HepG2 (cell line): Measurements from ENCODE around the gene CDHR3. TPM values are rescaled to one million over a fixed set of nuclear protein-coding genes. Genes with fewer than 3 reads are reported as not detected.
"Not testable (repeated sequence)": the region's sequence is repeated elsewhere in the genome, so short reads cannot be mapped to it uniquely, and the experiment has no call there.

Experiments
- ATAC-seq: fragments of 200-7000 bp; cut with Tn5 transposase; 3 replicates; pipeline ENCODE4 v1.9.1; 2020; ENCODE audit warnings: mild to moderate bottlenecking, moderate library complexity
- BruUV-seq: library from RNA; stranded (reverse); fragments of 400-500 nt; replicated peaks from 2 replicates; lab custom pipeline; 2021; lab: Mats Ljungman, UMichigan
- CTCF ChIA-PET: fragments of 300-600 bp; formaldehyde crosslinking; extraction: SDS; loops from one replicate; lab custom pipeline; 2021; ENCODE audit warnings: low total read pairs, inconsistent platforms, low intra/inter-chr PET ratio; lab: Yijun Ruan, JAX
- POLR2A ChIA-PET: fragments of 350-600 bp; sonication (Branson Sonifier 250); formaldehyde crosslinking; loops from one replicate; lab custom pipeline; 2020; ENCODE audit warnings: antibody characterized with exemption, inconsistent platforms; lab: Yijun Ruan, JAX
- DNase-seq: peaks from one replicate; pipeline ENCODE4 v3.0.0-alpha.2; 2015; ENCODE audit warnings: low spot score
- FAIRE-seq: peaks from 3 replicates; lab custom pipeline; 2011; peaks lifted over from hg19 to GRCh38; lab: Jason Lieb, UNC
- H2AFZ ChIP-seq: one replicate; pipeline ENCODE4 v1.6.1; 2011; ENCODE audit warnings: low read length, inconsistent platforms
- H3K27ac ChIP-seq: fragments of 300-600 bp; 3 replicates; pipeline ENCODE4 v1.8.0; 2011; ENCODE audit warnings: mixed run types, mild to moderate bottlenecking, mixed read lengths, low read length, inconsistent platforms; ENCODE audit not compliant: insufficient read depth; ENCODE audit errors: extremely low read length
- H3K27me3 ChIP-seq, 2 experiments: fragments of 200-600 bp in 1 of 2; 2 replicates in 1 of 2; 3 replicates in 1 of 2; pipeline versions ENCODE4 v1.6.0 to v1.8.0; 2011; ENCODE audit warnings: low read length in 2 of 2, mild to moderate bottlenecking in 2 of 2, moderate library complexity in 2 of 2, inconsistent platforms in 1 of 2; ENCODE audit not compliant: insufficient read depth in 2 of 2, control insufficient read depth in 1 of 2
- H3K36me3 ChIP-seq, 2 experiments: fragments of 200-600 bp in 1 of 2; replicated peaks in 1 of 2; 2 replicates in 1 of 2; 3 replicates in 1 of 2; pipeline versions ENCODE4 v1.5.1 to v1.8.0; 2011; ENCODE audit warnings: low read length in 2 of 2, inconsistent platforms in 1 of 2; ENCODE audit not compliant: insufficient read depth in 2 of 2, control insufficient read depth in 1 of 2
- H3K4me1 ChIP-seq: 2 replicates; pipeline ENCODE4 v1.5.1; 2012; ENCODE audit warnings: low read length, inconsistent platforms; ENCODE audit not compliant: insufficient read depth
- H3K4me2 ChIP-seq: 2 replicates; pipeline ENCODE4 v1.6.0; 2011; ENCODE audit warnings: low read depth, low read length, inconsistent platforms
- H3K4me3 ChIP-seq, 3 experiments: fragments of 200-600 bp in 1 of 3; sonication (generic), shearing (Covaris generic) in 1 of 3; replicated peaks in 1 of 3; 2 replicates each; pipeline ENCODE4 v1.5.1; 2011 to 2016; ENCODE audit warnings: low read length in 3 of 3, inconsistent platforms in 2 of 3, low read depth in 2 of 3, mild to moderate bottlenecking in 2 of 3, control low read depth in 1 of 3, mixed read lengths in 1 of 3; ENCODE audit not compliant: insufficient read depth in 1 of 3
- H3K79me2 ChIP-seq: one replicate; pipeline ENCODE4 v1.6.1; 2011; ENCODE audit warnings: low read length, inconsistent platforms; ENCODE audit not compliant: insufficient read depth
- H3K9ac ChIP-seq: 2 replicates; pipeline ENCODE4 v1.6.0; 2011; ENCODE audit warnings: mild to moderate bottlenecking, low read depth, low read length, inconsistent platforms; ENCODE audit not compliant: insufficient read depth
- H3K9me3 ChIP-seq: 2 replicates; pipeline ENCODE4 v1.5.1; 2012; ENCODE audit warnings: mild to moderate bottlenecking, low read length
- H4K20me1 ChIP-seq: 2 replicates; pipeline ENCODE4 v1.6.0; 2011; ENCODE audit warnings: inconsistent platforms, mild to moderate bottlenecking, low read length, moderate library complexity; ENCODE audit not compliant: insufficient read depth
- RAD51 ChIP-seq: fragments of 450-650 bp; IDR thresholded peaks from 2 replicates; pipeline ENCODE4 v1.6.1; 2016; ENCODE audit warnings: borderline replicate concordance
- ZNF10 ChIP-seq: sonication (generic); formaldehyde crosslinking; IDR thresholded peaks from 2 replicates; pipeline ENCODE4 v1.4.0; 2020; ENCODE audit warnings: mild to moderate bottlenecking, low read depth, missing genetic modification reagents, borderline replicate concordance
- ZNF234 ChIP-seq: sonication (generic); formaldehyde crosslinking; conservative IDR thresholded peaks from 2 replicates; pipeline ENCODE4 v1.5.1; 2020; ENCODE audit warnings: mild to moderate bottlenecking, missing genetic modification reagents
- WGBS: methylation state at CpG from one replicate; pipeline ENCODE4 v1.1.6; 2017; ENCODE audit warnings: low lambda C conversion rate; 5-methylcytosine and 5-hydroxymethylcytosine counted together
- in situ Hi-C: cut with HindIII; loops from 2 replicates; pipeline ENCODE4 v1.10.0; 2017; ENCODE audit warnings: low pct_unique_long_range_greater_than_20kb; ENCODE audit not compliant: extremely low pct_ligation_motif_present
- intact Hi-C: fragments of 100-400 bp; cut with micrococcal nuclease; formaldehyde crosslinking; loops from one replicate; pipeline ENCODE4 v1.10.0; 2022; ENCODE audit not compliant: unreplicated experiment
- polyA plus RNA-seq, 8 experiments: library from polyadenylated mRNA; depleted of rRNA in 3 of 8; stranded (reverse) in 7 of 8; unstranded in 1 of 8; fragments of >200 nt; fragmentation: Illumina TruSeq in 4 of 8; extraction: Trizol in 4 of 8; gene quantifications; 2 replicates each; pipeline versions ENCODE4 v1.2.1 to v1.2.3, GENCODE V29; 2011 to 2016; ENCODE audit warnings: low read depth in 4 of 8, missing spikeins in 1 of 8, mixed read lengths in 1 of 8; ENCODE audit not compliant: insufficient read depth in 1 of 8
- total RNA-seq, 5 experiments: library from RNA; depleted of rRNA; stranded (reverse); fragments of >200 nt; fragmentation: Illumina TruSeq; extraction: Trizol; gene quantifications; 2 replicates each; pipeline ENCODE4 v1.2.3, GENCODE V29; 2016; ENCODE audit warnings: low read depth in 1 of 5
- TF ChIP-seq, protein P1 (sequence below): sonication (generic); formaldehyde crosslinking; IDR thresholded peaks from 2 replicates; pipeline ENCODE4 v1.8.1; 2022; ENCODE audit warnings: mild to moderate bottlenecking, missing genetic modification reagents
- TF ChIP-seq, protein P2 (sequence below): sonication (generic); formaldehyde crosslinking; IDR thresholded peaks from 2 replicates; pipeline ENCODE4 v1.4.0; 2020; ENCODE audit warnings: missing genetic modification reagents

The CDHR3 gene
- total and polyA plus RNA-seq, 2 of the 13 experiments (the other 11 are each of a cell fraction or from before 2014, with no cell fraction given): 6.5 to 11.8 TPM

DNA sequence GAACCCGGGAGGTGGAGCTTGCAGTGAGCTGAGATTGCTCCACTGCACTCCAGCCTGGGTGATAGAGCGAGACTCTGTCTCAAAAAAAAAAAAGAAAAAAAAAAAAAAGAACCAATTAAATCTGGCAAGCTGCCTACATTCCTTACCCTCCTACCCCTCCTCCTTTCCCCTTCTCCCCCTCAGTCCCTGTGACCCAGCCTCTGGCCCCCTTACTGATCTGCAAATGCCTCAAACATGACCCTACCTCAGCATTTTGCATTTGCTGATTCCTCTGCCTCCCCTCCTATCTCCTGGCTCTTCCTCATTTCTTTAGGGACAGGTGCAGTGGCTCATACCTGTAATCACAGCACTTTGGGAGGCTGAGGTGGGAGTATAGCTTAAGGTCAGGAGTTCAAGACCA, 19.3 kb downstream of the CDHR3 start (continued):
- TF ChIP-seq ZNF10 (CRISPR knock-in tag) (no peak), RAD51 (no peak), ZNF234 (no peak)
- TF ChIP-seq, protein P1, sequence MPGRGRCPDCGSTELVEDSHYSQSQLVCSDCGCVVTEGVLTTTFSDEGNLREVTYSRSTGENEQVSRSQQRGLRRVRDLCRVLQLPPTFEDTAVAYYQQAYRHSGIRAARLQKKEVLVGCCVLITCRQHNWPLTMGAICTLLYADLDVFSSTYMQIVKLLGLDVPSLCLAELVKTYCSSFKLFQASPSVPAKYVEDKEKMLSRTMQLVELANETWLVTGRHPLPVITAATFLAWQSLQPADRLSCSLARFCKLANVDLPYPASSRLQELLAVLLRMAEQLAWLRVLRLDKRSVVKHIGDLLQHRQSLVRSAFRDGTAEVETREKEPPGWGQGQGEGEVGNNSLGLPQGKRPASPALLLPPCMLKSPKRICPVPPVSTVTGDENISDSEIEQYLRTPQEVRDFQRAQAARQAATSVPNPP (CRISPR knock-in tag): no peak
- TF ChIP-seq, protein P2, sequence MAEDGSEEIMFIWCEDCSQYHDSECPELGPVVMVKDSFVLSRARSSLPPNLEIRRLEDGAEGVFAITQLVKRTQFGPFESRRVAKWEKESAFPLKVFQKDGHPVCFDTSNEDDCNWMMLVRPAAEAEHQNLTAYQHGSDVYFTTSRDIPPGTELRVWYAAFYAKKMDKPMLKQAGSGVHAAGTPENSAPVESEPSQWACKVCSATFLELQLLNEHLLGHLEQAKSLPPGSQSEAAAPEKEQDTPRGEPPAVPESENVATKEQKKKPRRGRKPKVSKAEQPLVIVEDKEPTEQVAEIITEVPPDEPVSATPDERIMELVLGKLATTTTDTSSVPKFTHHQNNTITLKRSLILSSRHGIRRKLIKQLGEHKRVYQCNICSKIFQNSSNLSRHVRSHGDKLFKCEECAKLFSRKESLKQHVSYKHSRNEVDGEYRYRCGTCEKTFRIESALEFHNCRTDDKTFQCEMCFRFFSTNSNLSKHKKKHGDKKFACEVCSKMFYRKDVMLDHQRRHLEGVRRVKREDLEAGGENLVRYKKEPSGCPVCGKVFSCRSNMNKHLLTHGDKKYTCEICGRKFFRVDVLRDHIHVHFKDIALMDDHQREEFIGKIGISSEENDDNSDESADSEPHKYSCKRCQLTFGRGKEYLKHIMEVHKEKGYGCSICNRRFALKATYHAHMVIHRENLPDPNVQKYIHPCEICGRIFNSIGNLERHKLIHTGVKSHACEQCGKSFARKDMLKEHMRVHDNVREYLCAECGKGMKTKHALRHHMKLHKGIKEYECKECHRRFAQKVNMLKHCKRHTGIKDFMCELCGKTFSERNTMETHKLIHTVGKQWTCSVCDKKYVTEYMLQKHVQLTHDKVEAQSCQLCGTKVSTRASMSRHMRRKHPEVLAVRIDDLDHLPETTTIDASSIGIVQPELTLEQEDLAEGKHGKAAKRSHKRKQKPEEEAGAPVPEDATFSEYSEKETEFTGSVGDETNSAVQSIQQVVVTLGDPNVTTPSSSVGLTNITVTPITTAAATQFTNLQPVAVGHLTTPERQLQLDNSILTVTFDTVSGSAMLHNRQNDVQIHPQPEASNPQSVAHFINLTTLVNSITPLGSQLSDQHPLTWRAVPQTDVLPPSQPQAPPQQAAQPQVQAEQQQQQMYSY (CRISPR knock-in tag): no peak

DNA sequence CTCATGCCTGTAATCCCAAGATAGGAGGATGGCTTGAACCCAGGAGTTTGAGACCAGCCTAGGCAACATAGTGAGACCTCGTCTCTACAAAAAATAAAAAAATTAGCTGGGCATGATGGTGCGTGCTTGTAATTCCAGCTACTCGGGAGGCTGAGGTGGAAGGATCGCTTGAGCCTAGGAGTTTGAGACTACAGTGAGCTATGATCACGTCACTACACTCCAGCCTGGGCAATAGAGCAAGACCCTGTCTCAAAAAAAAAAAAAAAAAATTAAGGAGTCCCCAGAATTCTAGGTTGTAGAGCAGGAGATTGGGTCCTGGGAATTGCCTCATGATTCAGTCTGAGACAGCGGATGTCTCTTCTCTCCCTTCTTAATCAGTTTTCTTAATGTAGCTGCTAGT, 21.7 kb downstream of the CDHR3 start:
- H2AFZ ChIP-seq, BruUV-seq, H3K27ac ChIP-seq, H3K36me3 ChIP-seq, H3K79me2 ChIP-seq, DNase-seq, H3K4me3 ChIP-seq, H3K9me3 ChIP-seq, ATAC-seq, H3K4me1 ChIP-seq, H3K27me3 ChIP-seq, H3K4me2 ChIP-seq, intact Hi-C loops, in situ Hi-C loops, H4K20me1 ChIP-seq, FAIRE-seq, CTCF ChIA-PET, H3K9ac ChIP-seq, POLR2A ChIA-PET: not testable (repeated sequence)
- 92% methylated on average over 6 of the region's 6 CpGs for WGBS
